GM13976 (cell line): ENCODE results near the gene TACO1.

Experiments
- DNase-seq: peaks from one replicate; pipeline ENCODE4 v3.0.0; 2012; ENCODE audit warnings: low spot score
- CTCF ChIP-seq: IDR thresholded peaks from 2 replicates; pipeline ENCODE4 v1.5.1; 2012; ENCODE audit warnings: borderline replicate concordance, mild to moderate bottlenecking; ENCODE audit not compliant: insufficient read depth; ENCODE audit errors: extremely low read depth, missing control alignments, control extremely low read depth
- in situ Hi-C: fragments of 300-500 bp; cut with MboI; formaldehyde crosslinking; loops from one replicate; pipeline ENCODE4 v1.12.0; 2022; ENCODE audit warnings: low sequenced_read_pairs, mixed read lengths, inconsistent platforms; ENCODE audit not compliant: unreplicated experiment

TACO1 gene

GRCh38 chr17:63649813-63650212, 49.1 kb downstream of the TACO1 start:
- in situ Hi-C loops = no loop called here
- DNase-seq = no peak
- no peak for TF ChIP-seq CTCF

- in situ Hi-C loops = no loop called here
- no peak for TF ChIP-seq CTCF
- no peak for DNase-seq
These were observed 51.4 kb downstream of the TACO1 start for GRCh38 chr17:63652106-63652505.

GRCh38 chr17:63653050-63653449, 52.4 kb downstream of the TACO1 start:
- in situ Hi-C loops = no loop called here
- no peak for TF ChIP-seq CTCF
- DNase-seq = no peak

GRCh38 chr17:63657786-63658185, 57.1 kb downstream of the TACO1 start:
- no peak for DNase-seq
- in situ Hi-C loops = no loop called here
- no peak for TF ChIP-seq CTCF
